Ishikawa (cell line): ENCODE measurements around the gene INPP4A.

Source experiments
- CEBPB ChIP-seq: IDR thresholded peaks from 2 replicates; pipeline ENCODE4 v1.6.1; 2012
- CREB1 ChIP-seq: IDR thresholded peaks from 2 replicates; pipeline ENCODE4 v1.6.1; 2012; ENCODE audit warnings: low read depth
- EP300 ChIP-seq: IDR thresholded peaks from 2 replicates; pipeline ENCODE4 v1.6.1; 2012; ENCODE audit warnings: borderline replicate concordance
- FOXM1 ChIP-seq: IDR thresholded peaks from 2 replicates; pipeline ENCODE4 v1.6.1; 2012; ENCODE audit warnings: low read depth, borderline replicate concordance
- NFIC ChIP-seq: IDR thresholded peaks from 2 replicates; pipeline ENCODE4 v1.6.1; 2012
- RAD21 ChIP-seq: IDR thresholded peaks from 2 replicates; pipeline ENCODE4 v1.6.1; 2012; ENCODE audit warnings: low read depth
- TAF1 ChIP-seq: IDR thresholded peaks from 2 replicates; pipeline ENCODE4 v1.6.1; 2012; ENCODE audit warnings: low read depth, mild to moderate bottlenecking
- YY1 ChIP-seq: IDR thresholded peaks from 2 replicates; pipeline ENCODE4 v1.6.1; 2012; ENCODE audit warnings: low read depth
- TF ChIP-seq, protein P1 (sequence below): IDR thresholded peaks from 2 replicates; pipeline ENCODE4 v1.6.1; 2012; ENCODE audit warnings: low read depth, mild to moderate bottlenecking
- TF ChIP-seq, protein P2 (sequence below): IDR thresholded peaks from 2 replicates; pipeline ENCODE4 v1.6.1; 2012

DNA sequence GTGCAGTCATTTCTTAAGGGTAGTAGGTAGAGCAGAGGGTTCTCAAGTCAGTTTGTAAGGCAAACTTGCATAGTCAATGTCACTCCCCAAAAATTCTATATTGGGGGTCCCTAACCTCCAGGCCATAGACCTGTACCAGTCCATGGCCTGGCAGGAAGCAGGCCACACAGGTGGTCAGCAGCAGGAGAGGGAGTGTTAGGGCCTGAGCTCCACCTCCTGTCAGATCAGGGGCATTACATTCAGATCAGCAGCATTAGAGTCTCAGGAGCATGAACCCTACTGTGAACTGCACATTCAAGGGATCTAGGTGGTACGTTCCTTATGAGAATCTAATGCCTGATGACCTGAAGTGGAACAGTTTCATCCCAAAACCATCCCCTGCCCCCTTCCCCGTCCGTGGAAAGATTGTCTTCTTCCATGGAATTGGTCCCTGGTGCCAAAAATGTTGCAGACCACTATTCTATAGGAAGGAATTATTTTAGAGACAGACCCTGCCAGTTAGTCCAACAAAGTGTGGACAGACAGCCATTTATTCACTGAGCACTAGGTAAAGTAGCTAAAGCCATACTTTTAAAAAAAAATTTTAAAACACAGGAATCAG is 157.0 kb downstream of the INPP4A start:
- TF ChIP-seq EP300 (no peak), YY1 (no peak), CREB1 (no peak), TAF1 (no peak), CEBPB (no peak), RAD21 (peak; percentile 73), FOXM1 (no peak), NFIC (no peak)
- TF ChIP-seq, protein P1, sequence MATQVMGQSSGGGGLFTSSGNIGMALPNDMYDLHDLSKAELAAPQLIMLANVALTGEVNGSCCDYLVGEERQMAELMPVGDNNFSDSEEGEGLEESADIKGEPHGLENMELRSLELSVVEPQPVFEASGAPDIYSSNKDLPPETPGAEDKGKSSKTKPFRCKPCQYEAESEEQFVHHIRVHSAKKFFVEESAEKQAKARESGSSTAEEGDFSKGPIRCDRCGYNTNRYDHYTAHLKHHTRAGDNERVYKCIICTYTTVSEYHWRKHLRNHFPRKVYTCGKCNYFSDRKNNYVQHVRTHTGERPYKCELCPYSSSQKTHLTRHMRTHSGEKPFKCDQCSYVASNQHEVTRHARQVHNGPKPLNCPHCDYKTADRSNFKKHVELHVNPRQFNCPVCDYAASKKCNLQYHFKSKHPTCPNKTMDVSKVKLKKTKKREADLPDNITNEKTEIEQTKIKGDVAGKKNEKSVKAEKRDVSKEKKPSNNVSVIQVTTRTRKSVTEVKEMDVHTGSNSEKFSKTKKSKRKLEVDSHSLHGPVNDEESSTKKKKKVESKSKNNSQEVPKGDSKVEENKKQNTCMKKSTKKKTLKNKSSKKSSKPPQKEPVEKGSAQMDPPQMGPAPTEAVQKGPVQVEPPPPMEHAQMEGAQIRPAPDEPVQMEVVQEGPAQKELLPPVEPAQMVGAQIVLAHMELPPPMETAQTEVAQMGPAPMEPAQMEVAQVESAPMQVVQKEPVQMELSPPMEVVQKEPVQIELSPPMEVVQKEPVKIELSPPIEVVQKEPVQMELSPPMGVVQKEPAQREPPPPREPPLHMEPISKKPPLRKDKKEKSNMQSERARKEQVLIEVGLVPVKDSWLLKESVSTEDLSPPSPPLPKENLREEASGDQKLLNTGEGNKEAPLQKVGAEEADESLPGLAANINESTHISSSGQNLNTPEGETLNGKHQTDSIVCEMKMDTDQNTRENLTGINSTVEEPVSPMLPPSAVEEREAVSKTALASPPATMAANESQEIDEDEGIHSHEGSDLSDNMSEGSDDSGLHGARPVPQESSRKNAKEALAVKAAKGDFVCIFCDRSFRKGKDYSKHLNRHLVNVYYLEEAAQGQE: no peak
- TF ChIP-seq, protein P2, sequence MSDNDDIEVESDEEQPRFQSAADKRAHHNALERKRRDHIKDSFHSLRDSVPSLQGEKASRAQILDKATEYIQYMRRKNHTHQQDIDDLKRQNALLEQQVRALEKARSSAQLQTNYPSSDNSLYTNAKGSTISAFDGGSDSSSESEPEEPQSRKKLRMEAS: no peak
